GM12864 (cell line): ENCODE data around the gene TEDC1.

Experiments
- DNase-seq: peaks from one replicate; pipeline ENCODE4 v3.0.0-alpha.2; 2011; ENCODE audit warnings: low read depth
- H3K4me3 ChIP-seq: 2 replicates; pipeline ENCODE4 v1.5.1; 2011; ENCODE audit warnings: mild to moderate bottlenecking, low read depth, low read length, control low read depth
- CTCF ChIP-seq: IDR thresholded peaks from 2 replicates; pipeline ENCODE4 v1.5.1; 2011; ENCODE audit warnings: low read depth, mild to moderate bottlenecking, moderate library complexity, low read length, control low read depth, inconsistent platforms; ENCODE audit errors: missing control alignments

TEDC1 gene, protein sequence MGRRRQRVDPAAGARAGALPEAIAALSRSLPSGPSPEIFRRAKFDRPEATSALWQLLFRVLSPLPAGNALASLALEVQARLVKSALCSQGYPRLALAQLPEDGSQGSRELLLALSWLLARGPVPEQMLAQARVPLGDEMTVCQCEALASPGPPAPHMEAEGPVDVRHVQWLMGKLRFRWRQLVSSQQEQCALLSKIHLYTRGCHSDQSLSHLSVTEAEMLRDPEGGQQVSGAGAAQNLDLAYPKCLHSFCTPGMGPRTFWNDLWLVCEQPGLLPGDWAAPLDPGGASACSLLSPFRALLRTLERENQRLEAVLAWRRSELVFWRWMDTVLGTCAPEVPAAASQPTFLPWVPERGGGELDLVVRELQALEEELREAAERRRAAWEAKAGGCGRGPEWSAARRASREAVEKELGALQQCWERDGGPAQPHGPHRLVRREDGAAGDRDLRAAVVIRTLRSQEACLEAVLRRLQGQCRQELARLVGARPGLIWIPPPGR

DNA sequence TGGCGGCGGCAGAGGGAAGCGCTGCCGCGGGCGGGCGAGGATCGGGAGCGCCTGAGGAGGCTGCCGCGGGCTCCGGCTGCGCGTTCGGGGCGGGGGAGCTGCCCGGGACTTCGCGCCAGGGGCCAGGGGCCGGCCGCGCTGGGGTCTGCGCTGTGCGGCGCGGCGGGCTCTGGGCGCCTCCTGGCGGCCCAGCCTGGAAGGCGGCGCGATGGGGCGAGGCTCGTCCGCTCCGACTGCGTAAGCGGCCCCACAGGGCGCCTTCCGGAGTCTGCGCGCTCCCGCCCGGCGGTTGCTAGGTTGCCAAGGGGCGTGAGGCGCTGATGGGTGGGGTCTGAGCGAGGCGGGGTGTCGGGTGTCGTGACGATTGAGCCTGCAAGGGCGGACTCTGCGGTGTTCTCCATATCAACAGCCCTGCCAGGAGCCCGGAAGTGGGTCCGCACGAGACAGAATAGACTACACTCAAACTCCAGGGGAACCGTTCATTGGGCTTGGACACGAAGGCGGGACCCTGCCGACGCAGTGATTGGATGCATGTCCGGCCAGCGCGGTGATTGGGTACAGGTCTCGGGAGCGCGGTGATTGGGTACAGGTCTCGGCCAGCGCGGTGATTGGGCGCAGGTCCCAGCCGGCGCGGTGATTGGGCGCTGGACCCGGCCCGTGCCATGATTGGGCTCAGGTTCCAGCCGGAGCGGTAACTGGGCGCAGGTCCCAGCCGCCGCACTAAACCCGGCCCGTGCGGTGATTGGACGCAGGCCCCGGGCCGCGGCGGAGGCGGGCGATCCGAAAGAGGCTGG, at the start of gene TEDC1:
Gene TEDC1 (plus strand): TSS at position 675 of the 794 bp plus-strand sequence. CDS start 130 bp downstream, outside the sequence.
- peak; percentile 76 for TF ChIP-seq CTCF
- H3K4me3 ChIP-seq, result peak within 1 kb of the TSS; percentile 85
- peak; percentile 100 for DNase-seq

- no peak for TF ChIP-seq CTCF
- H3K4me3 ChIP-seq, result no peak overlapping the region
- DNase-seq, result no peak
Observed at GRCh38 chr14:105442125-105442524, 48.9 kb upstream of the TEDC1 start.

DNA sequence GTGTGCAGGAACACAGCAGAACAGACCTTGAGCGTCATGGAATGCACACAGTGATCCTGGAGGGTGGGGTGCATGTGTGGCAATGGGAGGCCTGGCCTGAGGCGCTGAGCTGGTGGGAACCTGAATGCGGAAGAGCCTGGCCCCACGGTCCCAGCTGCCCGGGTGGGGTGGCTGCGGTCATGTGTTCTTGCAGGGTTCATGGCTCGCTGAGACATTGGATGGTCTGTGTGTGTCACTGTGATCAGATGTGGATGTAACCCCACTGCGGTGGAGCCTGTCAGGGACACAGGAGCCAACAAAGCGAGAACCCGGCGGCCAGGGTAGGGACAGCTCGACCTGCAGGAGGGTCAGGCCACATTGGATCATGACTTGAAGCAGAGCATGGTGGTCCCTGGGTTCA, 48.2 kb upstream of the TEDC1 start:
- H3K4me3 ChIP-seq, result no peak overlapping the region
- DNase-seq, result no peak
- no peak for TF ChIP-seq CTCF

DNA sequence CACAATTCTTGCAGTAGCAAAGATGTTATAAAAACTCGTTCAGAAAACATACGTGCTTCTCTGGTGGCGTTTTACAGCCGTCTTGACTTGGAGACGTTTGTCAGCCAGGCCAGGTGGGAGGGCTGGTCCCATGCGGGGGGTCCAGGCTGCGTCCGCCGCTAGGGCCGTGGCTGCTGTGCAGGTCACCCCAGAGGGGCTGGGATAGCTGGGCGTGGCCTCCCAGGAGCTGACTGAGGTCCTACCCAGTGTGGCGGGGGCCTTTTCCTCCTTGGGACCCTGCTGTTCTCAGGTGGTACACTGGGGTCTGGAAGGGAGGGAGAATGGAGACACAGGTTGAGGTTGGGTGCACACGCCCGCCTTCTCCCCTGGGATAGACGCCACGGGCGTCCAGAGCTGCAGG, 46.2 kb upstream of the TEDC1 start:
- H3K4me3 ChIP-seq, result no peak overlapping the region
- no peak for DNase-seq
- TF ChIP-seq CTCF, result no peak

DNA sequence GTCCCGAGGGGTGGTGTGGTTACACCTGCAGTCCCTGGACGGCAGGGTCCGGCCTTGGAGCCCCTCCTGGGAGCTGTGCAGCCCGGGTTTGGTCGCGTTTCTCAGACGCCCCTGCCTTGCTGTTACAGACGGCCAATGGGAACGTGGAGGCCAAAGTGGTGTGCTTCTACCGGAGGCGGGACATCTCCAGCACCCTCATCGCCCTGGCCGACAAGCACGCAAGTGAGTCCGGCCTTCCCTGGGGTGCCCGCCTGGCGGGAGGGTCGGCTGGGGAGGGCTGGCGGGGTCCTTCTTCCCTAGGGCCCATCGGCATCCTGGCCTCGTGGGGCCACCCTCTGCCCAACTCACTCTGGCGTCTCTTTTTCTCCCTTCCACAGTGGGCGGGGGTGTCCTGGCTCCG, 45.8 kb upstream of the TEDC1 start:
- no peak for DNase-seq
- no peak overlapping the region for H3K4me3 ChIP-seq
- TF ChIP-seq CTCF, result no peak

DNA sequence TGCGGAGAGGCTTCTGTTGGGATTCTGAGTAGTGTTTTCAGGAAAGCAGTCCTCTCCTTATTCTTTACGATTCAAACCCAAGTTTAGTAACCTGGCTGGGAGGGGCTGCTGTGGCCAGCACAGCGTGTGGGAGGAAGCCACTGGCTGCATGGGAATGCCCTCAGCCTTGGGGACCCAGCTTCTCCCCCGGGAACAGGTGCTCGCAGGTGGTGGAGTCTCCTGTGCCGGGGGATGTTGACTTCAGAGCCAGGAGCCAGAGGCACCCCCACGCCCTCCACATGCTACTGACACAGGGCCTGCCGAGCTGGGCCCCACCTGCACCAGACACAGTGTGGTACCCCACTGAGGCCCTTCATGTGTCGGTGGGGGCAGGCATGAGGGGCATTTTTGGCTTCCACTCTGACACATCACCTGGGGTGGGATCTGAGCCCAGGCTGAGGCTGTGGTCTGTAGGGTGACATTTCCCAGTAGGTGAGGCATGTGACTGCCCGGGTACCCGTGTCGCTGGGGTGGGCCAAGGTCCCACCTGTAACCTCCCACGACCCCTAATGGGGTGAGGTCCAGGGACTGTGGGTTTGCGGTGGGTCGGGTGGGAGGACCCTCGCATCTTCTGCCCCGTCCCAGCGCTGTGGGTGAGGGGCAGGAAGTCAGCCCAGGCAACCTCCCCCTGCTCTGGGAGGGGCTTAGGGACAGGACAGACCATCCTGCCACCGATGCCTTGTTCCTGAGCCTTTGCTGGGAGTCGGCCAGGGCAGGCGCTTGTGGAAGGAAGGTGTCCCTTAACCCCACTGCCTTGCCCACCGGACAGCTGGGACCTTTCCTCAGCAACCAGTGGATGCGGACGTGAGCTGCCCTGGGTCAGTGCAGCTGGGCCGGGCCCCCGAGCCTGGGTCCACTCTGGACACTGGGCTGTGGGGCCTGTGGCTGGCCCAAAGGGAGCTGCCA, 44.9 kb upstream of the TEDC1 start:
- no peak for DNase-seq
- H3K4me3 ChIP-seq, result no peak overlapping the region
- TF ChIP-seq CTCF, result no peak
